Measurements from ENCODE around the gene PABPN1L.

GRCh38 chr16:88844419-88845036 is 21.9 kb downstream of the PABPN1L start:
- TF ChIP-seq CTCF (IDR thresholded peaks at IDR 0.05) (no peak), EZH2 (IDR thresholded peaks at IDR 0.05; ENCODE audit: borderline replicate concordance, insufficient read depth, low read depth, low read length, poor library complexity, severe bottlenecking) (no peak)
